Stomach (tissue), 4 donors: Measurements from ENCODE around the gene LRFN2.

Experiments
- CTCF ChIP-seq, 7 experiments: fragments of 450-650 bp in 4 of 7; fragments of 200-600 bp in 3 of 7; sonication (generic) in 3 of 7; IDR thresholded peaks; one replicate each; pipeline ENCODE4 v1.5.1; 2016 to 2019; ENCODE audit warnings: antibody characterized with exemption in 7 of 7, control low read depth in 2 of 7, mild to moderate bottlenecking in 1 of 7
- POLR2A ChIP-seq, 4 donors: fragments of 450-650 bp; IDR thresholded peaks; one replicate each; pipeline ENCODE4 v1.6.1; 2016; ENCODE audit warnings: antibody characterized with exemption in 4 of 4, control low read depth in 2 of 4, mild to moderate bottlenecking in 1 of 4, moderate library complexity in 1 of 4
- POLR2AphosphoS5 ChIP-seq, 3 donors: sonication (generic); formaldehyde crosslinking; IDR thresholded peaks; one replicate each; pipeline ENCODE4 v1.6.1; 2016; ENCODE audit warnings: antibody characterized with exemption in 3 of 3

- TF ChIP-seq CTCF (IDR thresholded peaks at IDR 0.05) (no peak), POLR2A (IDR thresholded peaks at IDR 0.05) (no peak), POLR2AphosphoS5 (IDR thresholded peaks at IDR 0.05) (no peak)
Measured at GRCh38 chr6:40598516-40598915, 11.4 kb upstream of the LRFN2 start.
